HepG2 (cell line): ENCODE results near the gene CADPS2. TPM values are rescaled to one million over a fixed set of nuclear protein-coding genes. Genes with fewer than 3 reads are reported as not detected.

Experiments used
- AHR ChIP-seq: IDR thresholded peaks from 2 replicates; pipeline ENCODE4 v1.6.1; 2018; ENCODE audit warnings: missing genetic modification reagents, missing compliant biosample characterization
- ATM ChIP-seq: fragments of 450-650 bp; IDR thresholded peaks from 2 replicates; pipeline ENCODE4 v1.7.1; 2017; ENCODE audit warnings: mild to moderate bottlenecking, borderline replicate concordance
- ELF3 ChIP-seq: IDR thresholded peaks from 2 replicates; pipeline ENCODE4 v1.6.1; 2016; ENCODE audit warnings: missing genetic modification reagents, missing compliant biosample characterization
- FOXA3 ChIP-seq: IDR thresholded peaks from 2 replicates; pipeline ENCODE4 v1.6.1; 2016; ENCODE audit warnings: missing genetic modification reagents, missing compliant biosample characterization
- HNRNPH1 ChIP-seq: fragments of 200-400 bp; formaldehyde crosslinking; optimal IDR thresholded peaks from 2 replicates; pipeline ENCODE3; 2017; ENCODE audit warnings: mild to moderate bottlenecking, low read depth, low read length
- HNRNPLL ChIP-seq: fragments of 200-400 bp; formaldehyde crosslinking; IDR thresholded peaks from 2 replicates; pipeline ENCODE4 v1.6.1; 2017; ENCODE audit warnings: mild to moderate bottlenecking, low read depth, low read length; ENCODE audit not compliant: poor library complexity, severe bottlenecking
- IKZF4 ChIP-seq: sonication (generic); formaldehyde crosslinking; IDR thresholded peaks from 2 replicates; pipeline ENCODE4 v1.5.1; 2020; ENCODE audit warnings: borderline replicate concordance, mild to moderate bottlenecking, low read depth, missing genetic modification reagents; ENCODE audit errors: not compliant biosample characterization
- KDM2A ChIP-seq: sonication (generic); formaldehyde crosslinking; IDR thresholded peaks from 2 replicates; pipeline ENCODE4 v1.4.0; 2020; ENCODE audit warnings: low read depth, missing genetic modification reagents, borderline replicate concordance
- NR2F2 ChIP-seq: IDR thresholded peaks from 2 replicates; pipeline ENCODE4 v1.6.1; 2012; ENCODE audit warnings: low read depth, inconsistent platforms, borderline replicate concordance
- RFX5 ChIP-seq: IDR thresholded peaks from 2 replicates; pipeline ENCODE4 v1.6.1; 2011; ENCODE audit warnings: low read depth, low read length, improper control_type of control experiment
- SOX6 ChIP-seq, 2 experiments: fragments of 450-650 bp in 1 of 2; sonication (generic) in 1 of 2; formaldehyde crosslinking in 1 of 2; IDR thresholded peaks; 2 replicates each; pipeline versions ENCODE4 v1.4.0 to v1.6.1; 2017 to 2020; ENCODE audit warnings: antibody characterized with exemption in 1 of 2, mild to moderate bottlenecking in 1 of 2, missing genetic modification reagents in 1 of 2
- ZNF292 ChIP-seq: sonication (generic); formaldehyde crosslinking; IDR thresholded peaks from 2 replicates; pipeline ENCODE4 v1.8.1; 2022; ENCODE audit warnings: mild to moderate bottlenecking, low read depth, missing genetic modification reagents, borderline replicate concordance
- ZNF331 ChIP-seq: sonication (generic); formaldehyde crosslinking; IDR thresholded peaks from 2 replicates; pipeline ENCODE4 v1.4.0; 2020; ENCODE audit warnings: missing genetic modification reagents
- ZNF382 ChIP-seq: sonication (generic); formaldehyde crosslinking; IDR thresholded peaks from 2 replicates; pipeline ENCODE4 v1.5.0; 2020; ENCODE audit warnings: missing genetic modification reagents, mild to moderate bottlenecking, borderline replicate concordance
- ZNF496 ChIP-seq: sonication (generic); formaldehyde crosslinking; IDR thresholded peaks from 2 replicates; pipeline ENCODE4 v1.8.1; 2023; ENCODE audit warnings: mild to moderate bottlenecking, moderate library complexity, missing genetic modification reagents; ENCODE audit not compliant: insufficient replicate concordance
- ZNF670 ChIP-seq: sonication (generic); formaldehyde crosslinking; IDR thresholded peaks from 2 replicates; pipeline ENCODE4 v1.8.0; 2022; ENCODE audit warnings: mild to moderate bottlenecking, missing genetic modification reagents, borderline replicate concordance
- ZSCAN29 ChIP-seq: sonication (generic); formaldehyde crosslinking; conservative IDR thresholded peaks from 2 replicates; pipeline ENCODE4 v1.4.0; 2020; ENCODE audit warnings: mild to moderate bottlenecking, missing genetic modification reagents
- polyA plus RNA-seq, 8 experiments: library from polyadenylated mRNA; depleted of rRNA in 3 of 8; stranded (reverse) in 7 of 8; unstranded in 1 of 8; fragments of >200 nt; fragmentation: Illumina TruSeq in 4 of 8; extraction: Trizol in 4 of 8; gene quantifications; 2 replicates each; pipeline versions ENCODE4 v1.2.1 to v1.2.3, GENCODE V29; 2011 to 2016; ENCODE audit warnings: low read depth in 4 of 8, missing spikeins in 1 of 8, mixed read lengths in 1 of 8; ENCODE audit not compliant: insufficient read depth in 1 of 8
- total RNA-seq, 5 experiments: library from RNA; depleted of rRNA; stranded (reverse); fragments of >200 nt; fragmentation: Illumina TruSeq; extraction: Trizol; gene quantifications; 2 replicates each; pipeline ENCODE4 v1.2.3, GENCODE V29; 2016; ENCODE audit warnings: low read depth in 1 of 5
- TF ChIP-seq, protein P1 (sequence below): sonication (generic); formaldehyde crosslinking; IDR thresholded peaks from 2 replicates; pipeline ENCODE4 v1.8.1; 2023; ENCODE audit warnings: mild to moderate bottlenecking, moderate library complexity, missing genetic modification reagents
- TF ChIP-seq, protein P2 (sequence below): sonication (generic); formaldehyde crosslinking; IDR thresholded peaks from 2 replicates; pipeline ENCODE4 v1.4.0; 2020; ENCODE audit warnings: missing genetic modification reagents
- TF ChIP-seq, protein P3 (sequence below): sonication (generic); formaldehyde crosslinking; conservative IDR thresholded peaks from 2 replicates; pipeline ENCODE4 v1.8.1; 2023; ENCODE audit warnings: missing genetic modification reagents
- TF ChIP-seq, protein P4 (sequence below): sonication (generic); formaldehyde crosslinking; IDR thresholded peaks from 2 replicates; pipeline ENCODE4 v1.9.0; 2021; ENCODE audit warnings: missing genetic modification reagents, mild to moderate bottlenecking, borderline replicate concordance
- TF ChIP-seq, protein P5 (sequence below): sonication (generic); formaldehyde crosslinking; IDR thresholded peaks from 2 replicates; pipeline ENCODE4 v1.9.0; 2021; ENCODE audit warnings: missing genetic modification reagents, borderline replicate concordance

Gene CADPS2
- total and polyA plus RNA-seq, 2 of the 13 experiments (the other 11 are each of a cell fraction or from before 2014, with no cell fraction given): 17.6 to 43.8 TPM

DNA sequence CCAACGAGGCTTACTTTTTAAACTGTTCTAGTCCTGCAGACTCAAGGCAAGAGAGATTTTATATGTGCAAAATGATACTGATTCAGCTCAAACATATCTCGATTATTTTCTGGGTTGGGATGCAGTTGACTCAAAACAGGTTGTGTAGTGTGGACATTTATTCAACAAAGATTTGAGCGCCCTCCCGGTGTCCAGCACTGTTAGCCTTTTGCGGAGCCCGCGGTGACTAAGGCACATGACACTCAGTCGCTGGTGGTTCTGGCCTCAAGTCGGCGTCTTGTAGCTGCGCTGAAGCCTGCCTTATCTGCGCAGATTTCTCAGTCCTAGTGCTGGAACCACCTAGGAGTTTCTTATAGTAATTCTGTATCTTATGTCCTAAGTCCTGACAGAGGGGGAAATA lies 938 bp upstream of the CADPS2 start (continued):
- TF ChIP-seq, protein P1, sequence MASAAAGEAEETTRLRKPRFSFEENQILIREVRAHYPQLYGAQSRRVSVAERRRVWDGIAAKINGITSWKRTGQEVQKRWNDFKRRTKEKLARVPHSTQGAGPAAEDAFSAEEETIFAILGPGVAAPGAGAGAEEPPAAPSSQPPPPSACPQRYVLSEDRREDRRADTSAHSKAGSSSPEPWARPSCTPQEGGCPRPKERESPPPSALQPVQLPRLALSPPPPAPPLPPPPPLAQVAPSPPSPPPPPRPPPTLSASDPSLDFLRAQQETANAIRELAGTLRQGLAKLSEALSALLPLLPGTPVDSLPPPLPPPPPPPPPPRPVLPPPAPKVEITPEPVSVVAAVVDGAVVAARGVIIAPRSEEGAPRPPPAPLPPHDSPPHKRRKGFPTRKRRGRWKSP (CRISPR knock-in tag): no peak
- TF ChIP-seq SOX6 (IDR thresholded peaks at IDR 0.05) (no peak), SOX6 (CRISPR knock-in tag; IDR thresholded peaks at IDR 0.05) (0 out of 2 replicates have a peak, but pooled peaks have one; percentile 23), KDM2A (CRISPR knock-in tag) (peak; percentile 54; the same call in 1 of the 2 replicates), ZNF382 (CRISPR knock-in tag) (no peak), ATM (no peak), ZNF670 (CRISPR knock-in tag) (peak; percentile 51; the same call in 1 of the 2 replicates), FOXA3 (CRISPR knock-in tag) (0 out of 2 replicates have a peak, but pooled peaks have one; percentile 32), IKZF4 (CRISPR knock-in tag) (no peak), HNRNPH1 (no peak), RFX5 (no peak), ZNF496 (CRISPR knock-in tag) (no peak), ZNF292 (CRISPR knock-in tag) (peak; percentile 25; the same call in 1 of the 2 replicates), ZNF331 (0 out of 2 replicates have a peak, but pooled peaks have one; percentile 56), ELF3 (CRISPR knock-in tag) (peak; percentile 29; the same call in 1 of the 2 replicates), NR2F2 (no peak), HNRNPLL (peak; percentile 92), ZSCAN29 (peak; percentile 28; the same call in 1 of the 2 replicates), AHR (CRISPR knock-in tag) (no peak)
- TF ChIP-seq, protein P2, sequence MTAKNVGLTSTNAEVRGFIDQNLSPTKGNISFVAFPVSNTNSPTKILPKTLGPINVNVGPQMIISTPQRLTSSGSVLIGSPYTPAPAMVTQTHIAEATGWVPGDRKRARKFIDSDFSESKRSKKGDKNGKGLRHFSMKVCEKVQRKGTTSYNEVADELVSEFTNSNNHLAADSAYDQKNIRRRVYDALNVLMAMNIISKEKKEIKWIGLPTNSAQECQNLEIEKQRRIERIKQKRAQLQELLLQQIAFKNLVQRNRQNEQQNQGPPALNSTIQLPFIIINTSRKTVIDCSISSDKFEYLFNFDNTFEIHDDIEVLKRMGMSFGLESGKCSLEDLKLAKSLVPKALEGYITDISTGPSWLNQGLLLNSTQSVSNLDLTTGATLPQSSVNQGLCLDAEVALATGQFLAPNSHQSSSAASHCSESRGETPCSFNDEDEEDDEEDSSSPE: peak; percentile 39; the same call in 1 of the 2 replicates
- TF ChIP-seq, protein P3, sequence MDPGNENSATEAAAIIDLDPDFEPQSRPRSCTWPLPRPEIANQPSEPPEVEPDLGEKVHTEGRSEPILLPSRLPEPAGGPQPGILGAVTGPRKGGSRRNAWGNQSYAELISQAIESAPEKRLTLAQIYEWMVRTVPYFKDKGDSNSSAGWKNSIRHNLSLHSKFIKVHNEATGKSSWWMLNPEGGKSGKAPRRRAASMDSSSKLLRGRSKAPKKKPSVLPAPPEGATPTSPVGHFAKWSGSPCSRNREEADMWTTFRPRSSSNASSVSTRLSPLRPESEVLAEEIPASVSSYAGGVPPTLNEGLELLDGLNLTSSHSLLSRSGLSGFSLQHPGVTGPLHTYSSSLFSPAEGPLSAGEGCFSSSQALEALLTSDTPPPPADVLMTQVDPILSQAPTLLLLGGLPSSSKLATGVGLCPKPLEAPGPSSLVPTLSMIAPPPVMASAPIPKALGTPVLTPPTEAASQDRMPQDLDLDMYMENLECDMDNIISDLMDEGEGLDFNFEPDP: no peak
- TF ChIP-seq, protein P4, sequence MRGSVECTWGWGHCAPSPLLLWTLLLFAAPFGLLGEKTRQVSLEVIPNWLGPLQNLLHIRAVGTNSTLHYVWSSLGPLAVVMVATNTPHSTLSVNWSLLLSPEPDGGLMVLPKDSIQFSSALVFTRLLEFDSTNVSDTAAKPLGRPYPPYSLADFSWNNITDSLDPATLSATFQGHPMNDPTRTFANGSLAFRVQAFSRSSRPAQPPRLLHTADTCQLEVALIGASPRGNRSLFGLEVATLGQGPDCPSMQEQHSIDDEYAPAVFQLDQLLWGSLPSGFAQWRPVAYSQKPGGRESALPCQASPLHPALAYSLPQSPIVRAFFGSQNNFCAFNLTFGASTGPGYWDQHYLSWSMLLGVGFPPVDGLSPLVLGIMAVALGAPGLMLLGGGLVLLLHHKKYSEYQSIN (CRISPR knock-in tag): no peak
- TF ChIP-seq, protein P5, sequence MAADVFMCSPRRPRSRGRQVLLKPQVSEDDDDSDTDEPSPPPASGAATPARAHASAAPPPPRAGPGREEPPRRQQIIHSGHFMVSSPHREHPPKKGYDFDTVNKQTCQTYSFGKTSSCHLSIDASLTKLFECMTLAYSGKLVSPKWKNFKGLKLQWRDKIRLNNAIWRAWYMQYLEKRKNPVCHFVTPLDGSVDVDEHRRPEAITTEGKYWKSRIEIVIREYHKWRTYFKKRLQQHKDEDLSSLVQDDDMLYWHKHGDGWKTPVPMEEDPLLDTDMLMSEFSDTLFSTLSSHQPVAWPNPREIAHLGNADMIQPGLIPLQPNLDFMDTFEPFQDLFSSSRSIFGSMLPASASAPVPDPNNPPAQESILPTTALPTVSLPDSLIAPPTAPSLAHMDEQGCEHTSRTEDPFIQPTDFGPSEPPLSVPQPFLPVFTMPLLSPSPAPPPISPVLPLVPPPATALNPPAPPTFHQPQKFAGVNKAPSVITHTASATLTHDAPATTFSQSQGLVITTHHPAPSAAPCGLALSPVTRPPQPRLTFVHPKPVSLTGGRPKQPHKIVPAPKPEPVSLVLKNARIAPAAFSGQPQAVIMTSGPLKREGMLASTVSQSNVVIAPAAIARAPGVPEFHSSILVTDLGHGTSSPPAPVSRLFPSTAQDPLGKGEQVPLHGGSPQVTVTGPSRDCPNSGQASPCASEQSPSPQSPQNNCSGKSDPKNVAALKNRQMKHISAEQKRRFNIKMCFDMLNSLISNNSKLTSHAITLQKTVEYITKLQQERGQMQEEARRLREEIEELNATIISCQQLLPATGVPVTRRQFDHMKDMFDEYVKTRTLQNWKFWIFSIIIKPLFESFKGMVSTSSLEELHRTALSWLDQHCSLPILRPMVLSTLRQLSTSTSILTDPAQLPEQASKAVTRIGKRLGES: no peak
